OCI-LY7 (cell line): ENCODE results near the gene GALM. TPM values are rescaled to one million over a fixed set of nuclear protein-coding genes. Genes with fewer than 3 reads are reported as not detected.
"Not testable (repeated sequence)": the region's sequence is repeated elsewhere in the genome, so short reads cannot be mapped to it uniquely, and the experiment has no call there.

Experiments used
- BruUV-seq: library from RNA; stranded (reverse); fragments of 400-500 nt; replicated peaks from 2 replicates; lab custom pipeline; 2021; lab: Mats Ljungman, UMichigan
- CTCF ChIA-PET: fragments of 300-600 bp; sonication (Branson Sonifier 250); formaldehyde crosslinking; loops from one replicate; lab custom pipeline; 2022; ENCODE audit warnings: antibody characterized with exemption; ENCODE audit not compliant: unreplicated experiment; lab: Charles Lee
- POLR2A ChIA-PET: fragments of 300-600 bp; sonication (Branson Sonifier 250); formaldehyde crosslinking; loops from one replicate; lab custom pipeline; 2022; ENCODE audit warnings: antibody characterized with exemption; lab: Charles Lee
- DNase-seq: peaks from one replicate; pipeline ENCODE4 v3.0.0-alpha.2; 2015; ENCODE audit warnings: low spot score
- H2AFZ ChIP-seq: fragments of 200-600 bp; sonication (generic), shearing (Covaris generic); 2 replicates; pipeline ENCODE4 v1.6.1; 2014; ENCODE audit warnings: mild to moderate bottlenecking, antibody characterized with exemption, low read length, moderate library complexity
- H3K27ac ChIP-seq: fragments of 200-600 bp; sonication (generic); 2 replicates; pipeline ENCODE4 v1.5.1; 2014; ENCODE audit warnings: mixed run types, low read depth, mild to moderate bottlenecking, moderate library complexity, low read length, inconsistent platforms; ENCODE audit not compliant: poor library complexity, severe bottlenecking
- H3K36me3 ChIP-seq: fragments of 200-600 bp; sonication (generic); 2 replicates; pipeline ENCODE4 v1.6.1; 2014; ENCODE audit warnings: mild to moderate bottlenecking, antibody characterized with exemption, low read length, moderate library complexity, mixed read lengths; ENCODE audit not compliant: insufficient read depth
- H3K4me1 ChIP-seq: fragments of 200-600 bp; sonication (generic); 2 replicates; pipeline ENCODE4 v1.5.1; 2014; ENCODE audit warnings: mild to moderate bottlenecking, low read length; ENCODE audit not compliant: insufficient read depth, poor library complexity, severe bottlenecking
- H3K4me2 ChIP-seq: fragments of 200-600 bp; sonication (generic); 2 replicates; pipeline ENCODE4 v1.6.1; 2014; ENCODE audit warnings: mild to moderate bottlenecking, low read length
- H3K4me3 ChIP-seq: fragments of 200-600 bp; sonication (generic); 2 replicates; pipeline ENCODE4 v1.5.1; 2014; ENCODE audit warnings: mild to moderate bottlenecking, low read depth, low read length; ENCODE audit not compliant: poor library complexity, severe bottlenecking
- H3K79me2 ChIP-seq: fragments of 200-600 bp; sonication (generic); 2 replicates; pipeline ENCODE4 v1.6.1; 2016; ENCODE audit warnings: low read depth, mild to moderate bottlenecking, low read length, moderate library complexity, mixed read lengths; ENCODE audit not compliant: insufficient read depth
- H3K9me2 ChIP-seq: fragments of 200-600 bp; sonication (generic); 2 replicates; pipeline ENCODE4 v1.6.1; 2016; ENCODE audit warnings: mild to moderate bottlenecking, low read length, mixed read lengths; ENCODE audit not compliant: insufficient read depth
- H3K9me3 ChIP-seq: fragments of 200-600 bp; sonication (generic); 2 replicates; pipeline ENCODE4 v1.6.1; 2014; ENCODE audit warnings: mild to moderate bottlenecking, mixed run types, low read length, mixed read lengths
- H4K20me1 ChIP-seq: fragments of 200-600 bp; sonication (generic); 2 replicates; pipeline ENCODE4 v1.6.1; 2014; ENCODE audit warnings: mild to moderate bottlenecking, antibody characterized with exemption, low read length, moderate library complexity, mixed read lengths; ENCODE audit not compliant: insufficient read depth
- EZH2phosphoT487 ChIP-seq: fragments of 200-600 bp; sonication (generic); IDR thresholded peaks from 2 replicates; pipeline ENCODE4 v1.6.1; 2018; ENCODE audit warnings: low read depth, borderline replicate concordance, mild to moderate bottlenecking, mixed run types, antibody characterized with exemption, low read length, moderate library complexity, mixed read lengths
- intact Hi-C: fragments of 100-400 bp; cut with micrococcal nuclease; formaldehyde crosslinking; loops from one replicate; pipeline ENCODE4 v1.10.0; 2022; ENCODE audit not compliant: unreplicated experiment
- total RNA-seq, 2 experiments: library from RNA; depleted of rRNA in 1 of 2; stranded (reverse); fragments of >200 nt in 1 of 2; shearing (Covaris generic) in 1 of 2; gene quantifications; 2 replicates each; pipeline ENCODE4 v1.2.3, GENCODE V29; 2014 to 2022
- TF ChIP-seq, protein P1 (sequence below): fragments of 200-600 bp; sonication (generic); conservative IDR thresholded peaks from 2 replicates; pipeline ENCODE4 v1.5.1; 2014; ENCODE audit warnings: mild to moderate bottlenecking, antibody characterized with exemption, low read length, moderate library complexity, mixed read lengths

Gene GALM
- total RNA-seq, 2 experiments from 2014 or later = 5.5 to 10.8 TPM

DNA sequence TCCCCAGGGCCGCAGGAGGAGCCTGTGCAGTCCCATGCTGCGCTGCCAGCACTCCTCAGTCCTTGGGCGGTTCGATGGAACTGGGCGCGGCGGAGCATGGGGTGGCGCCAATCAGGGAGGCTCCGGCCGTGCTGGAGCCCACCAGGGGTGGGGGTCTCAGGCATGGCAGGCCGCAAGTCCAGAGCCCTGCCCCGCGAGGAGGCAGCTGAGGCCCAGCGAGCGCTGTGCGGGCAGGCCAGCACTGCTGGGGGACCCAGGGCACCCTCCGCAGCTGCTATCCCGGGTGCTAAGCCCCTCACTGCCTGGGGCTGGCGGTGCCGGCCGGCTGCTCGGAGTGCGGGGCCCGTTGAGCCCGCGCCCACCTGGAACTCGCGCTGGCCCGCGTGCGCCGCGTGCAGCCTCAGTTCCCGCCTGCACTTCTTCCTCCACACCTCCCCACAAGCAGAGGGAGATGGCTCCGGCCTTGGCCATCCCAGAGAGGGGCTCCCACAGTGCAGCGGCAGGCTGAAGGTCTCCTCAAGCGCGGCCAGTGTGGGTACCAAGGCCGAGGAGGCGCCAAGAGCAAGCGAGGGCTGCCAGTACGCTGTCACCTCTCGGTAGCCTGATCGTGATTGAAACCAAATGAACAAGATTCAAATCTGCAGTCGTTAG, 22.8 kb upstream of the GALM start:
- Histone ChIP-seq H3K9me2 (no peaks in the 10 kb centered on the region), H3K36me3 (no peaks in the 10 kb centered on the region), H3K4me2 (no peak overlapping the region), H3K27ac (peak overlapping the region; percentile 32), H2AFZ (peak overlapping the region; percentile 93; the same call in 1 of the 2 replicates), H3K4me3 (no peak overlapping the region), H3K4me1 (peaks cover 13% of the 10 kb centered on the region), H3K79me2 (no peaks in the 10 kb centered on the region), H3K9me3 (no peaks in the 10 kb centered on the region), H4K20me1 (no peaks in the 10 kb centered on the region)
- no peak for DNase-seq
- no peak for TF ChIP-seq EZH2phosphoT487
- TF ChIP-seq, protein P1, sequence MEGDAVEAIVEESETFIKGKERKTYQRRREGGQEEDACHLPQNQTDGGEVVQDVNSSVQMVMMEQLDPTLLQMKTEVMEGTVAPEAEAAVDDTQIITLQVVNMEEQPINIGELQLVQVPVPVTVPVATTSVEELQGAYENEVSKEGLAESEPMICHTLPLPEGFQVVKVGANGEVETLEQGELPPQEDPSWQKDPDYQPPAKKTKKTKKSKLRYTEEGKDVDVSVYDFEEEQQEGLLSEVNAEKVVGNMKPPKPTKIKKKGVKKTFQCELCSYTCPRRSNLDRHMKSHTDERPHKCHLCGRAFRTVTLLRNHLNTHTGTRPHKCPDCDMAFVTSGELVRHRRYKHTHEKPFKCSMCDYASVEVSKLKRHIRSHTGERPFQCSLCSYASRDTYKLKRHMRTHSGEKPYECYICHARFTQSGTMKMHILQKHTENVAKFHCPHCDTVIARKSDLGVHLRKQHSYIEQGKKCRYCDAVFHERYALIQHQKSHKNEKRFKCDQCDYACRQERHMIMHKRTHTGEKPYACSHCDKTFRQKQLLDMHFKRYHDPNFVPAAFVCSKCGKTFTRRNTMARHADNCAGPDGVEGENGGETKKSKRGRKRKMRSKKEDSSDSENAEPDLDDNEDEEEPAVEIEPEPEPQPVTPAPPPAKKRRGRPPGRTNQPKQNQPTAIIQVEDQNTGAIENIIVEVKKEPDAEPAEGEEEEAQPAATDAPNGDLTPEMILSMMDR = no peak
- POLR2A ChIA-PET = interaction anchor here (1.1 kb wide), 2 partner anchors 13 to 17 kb away, joined by 3 to 4 read pairs; no protein-coding TSS in a partner anchor
- CTCF ChIA-PET = interaction anchor here (1.1 kb wide), 1 partner anchor 16 kb away, joined by 3 read pairs; no protein-coding TSS in a partner anchor
- intact Hi-C loops = no loop called here
- BruUV-seq = no TSS peak

DNA sequence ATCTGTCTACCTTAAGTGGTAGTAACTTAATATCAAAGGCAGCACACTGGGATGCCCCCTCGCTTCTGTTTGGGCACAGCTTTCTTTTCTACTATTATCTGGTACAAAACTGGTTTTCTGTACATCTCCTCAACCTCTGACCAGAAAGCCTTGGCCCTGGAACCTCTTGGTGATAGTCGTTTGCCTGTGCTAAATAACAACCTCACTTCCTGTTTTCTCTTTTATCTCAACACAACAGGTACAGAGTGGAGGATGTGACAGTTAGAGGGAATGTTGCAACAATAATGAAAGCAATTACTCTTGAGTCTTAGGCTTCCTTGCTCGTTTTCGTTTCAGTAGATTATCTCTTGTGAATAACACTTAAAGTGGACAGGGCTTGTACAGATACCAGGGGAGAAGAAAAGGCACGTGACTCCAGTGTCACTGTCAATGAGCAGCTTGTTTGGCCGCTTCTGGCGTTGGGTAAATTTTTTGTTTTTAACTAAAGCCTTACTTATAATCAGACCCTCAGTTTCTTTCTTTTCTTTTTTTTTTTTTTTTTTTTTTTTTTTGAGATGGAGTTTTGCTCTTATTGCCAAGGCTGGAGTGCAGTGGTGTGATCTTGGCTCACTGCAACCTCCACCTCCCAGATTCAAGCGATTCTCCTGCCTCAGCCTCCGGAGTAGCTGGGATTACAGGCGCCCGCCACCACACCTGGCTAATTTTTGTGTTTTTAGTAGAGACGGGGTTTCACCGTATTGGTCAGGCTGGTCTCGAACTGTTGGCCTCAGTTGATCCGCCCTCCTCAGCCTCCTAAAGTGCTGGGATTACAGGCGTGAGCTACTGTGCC, 22.0 kb upstream of the GALM start:
- H3K36me3 ChIP-seq, BruUV-seq, H3K9me3 ChIP-seq, CTCF ChIA-PET, H3K4me3 ChIP-seq, H3K9me2 ChIP-seq, intact Hi-C loops, H4K20me1 ChIP-seq, H3K79me2 ChIP-seq, POLR2A ChIA-PET: not testable (repeated sequence)
- DNase-seq = peak; percentile 51
- Histone ChIP-seq H3K4me2 (peak overlapping the region; percentile 28), H3K4me1 (peaks cover 21% of the 10 kb centered on the region), H2AFZ (peak overlapping the region; percentile 93), H3K27ac (peak overlapping the region; percentile 32)

DNA sequence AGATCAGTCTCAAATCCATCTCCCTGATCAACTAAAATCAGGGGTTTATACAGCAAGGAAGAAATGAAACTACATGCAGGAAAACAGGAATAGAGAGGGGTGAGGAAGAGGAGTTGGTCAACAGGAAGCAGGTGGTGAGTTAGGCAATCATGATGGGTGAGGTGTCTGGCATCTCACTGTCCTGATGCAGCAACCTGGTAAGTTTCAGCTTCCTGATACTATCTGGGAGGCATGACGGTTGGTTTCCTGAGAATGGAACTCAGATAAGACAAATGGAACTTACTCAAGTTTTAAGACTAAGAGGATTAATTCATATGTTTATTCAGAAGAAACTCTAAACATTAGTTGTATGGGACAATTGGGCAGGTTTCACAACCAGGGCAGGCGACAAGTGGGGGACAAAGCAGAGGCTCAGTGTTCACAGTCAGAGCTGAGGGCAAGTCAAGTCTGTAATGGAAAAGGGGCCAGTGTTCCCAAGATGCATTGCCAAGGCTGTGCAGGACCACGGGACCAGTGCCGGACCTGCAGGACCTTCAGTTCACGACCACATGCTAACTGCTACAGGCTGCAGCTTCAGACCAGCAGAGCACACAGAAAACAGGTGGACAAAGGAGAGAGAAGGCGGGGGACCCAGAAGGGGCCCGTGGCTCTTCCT, 17.7 kb upstream of the GALM start:
- Histone ChIP-seq H3K79me2 (no peaks in the 10 kb centered on the region), H3K36me3 (no peaks in the 10 kb centered on the region), H3K9me3 (no peaks in the 10 kb centered on the region), H3K27ac (peak overlapping the region; percentile 33), H3K4me3 (peak overlapping the region; percentile 3), H3K4me2 (peak overlapping the region; percentile 57), H4K20me1 (no peaks in the 10 kb centered on the region), H2AFZ (peak overlapping the region; percentile 73), H3K4me1 (peaks cover 38% of the 10 kb centered on the region), H3K9me2 (no peaks in the 10 kb centered on the region)
- ChIA-PET CTCF (no interaction called here), POLR2A (interaction anchor here (0.5 to 1.2 kb wide), 8 partner anchors 11 to 743 kb away, joined by 3 to 6 read pairs (median 4); partner anchors contain the start of gene SRSF7)
- intact Hi-C loops = loop anchor here (5.0 kb wide), 1 partner anchor 41 kb away; no protein-coding TSS in a partner anchor
- TF ChIP-seq, protein P1 = no peak
- no peak for TF ChIP-seq EZH2phosphoT487
- no TSS peak for BruUV-seq
- peak; percentile 58 for DNase-seq
